Right cardiac atrium (tissue), 5 donors: ENCODE data around the gene KRT14. TPM values are rescaled to one million over a fixed set of nuclear protein-coding genes. Genes with fewer than 3 reads are reported as not detected.
"Not testable (repeated sequence)": the region's sequence is repeated elsewhere in the genome, so short reads cannot be mapped to it uniquely, and the experiment has no call there.

Experiments used
- ATAC-seq, 2 donors: fragments of 200-7000 bp; cut with Tn5 transposase; one replicate each; pipeline versions ENCODE4 v1.8.0 to v1.9.1; 2020; ENCODE audit warnings: moderate library complexity in 2 of 2, mild to moderate bottlenecking in 1 of 2
- DNase-seq, 3 donors: peaks; one replicate each; pipeline ENCODE4 v3.0.0-alpha.2; 2020
- H3K27ac ChIP-seq: one replicate; pipeline ENCODE4 v1.5.1; 2013; ENCODE audit warnings: mild to moderate bottlenecking, low read length, control low read depth, moderate library complexity
- H3K27me3 ChIP-seq: one replicate; pipeline ENCODE4 v1.6.1; 2013; ENCODE audit not compliant: control insufficient read depth, insufficient read depth
- H3K4me1 ChIP-seq: one replicate; pipeline ENCODE4 v1.6.1; 2013; ENCODE audit warnings: low read length; ENCODE audit not compliant: control insufficient read depth, insufficient read depth
- H3K4me3 ChIP-seq: one replicate; pipeline ENCODE4 v1.5.1; 2013; ENCODE audit warnings: low read length, control low read depth
- H3K9me3 ChIP-seq: one replicate; pipeline ENCODE4 v1.6.1; 2013; ENCODE audit warnings: low read length; ENCODE audit not compliant: control insufficient read depth
- WGBS: extraction: QIAGEN DNeasy Blood & Tissue Kit; methylation state at CpG from one replicate; pipeline ENCODE4 v1.1.7; 2013; 5-methylcytosine and 5-hydroxymethylcytosine counted together
- intact Hi-C, 4 donors: fragments of 100-400 bp; cut with DNase I; formaldehyde crosslinking; loops; one replicate each; pipeline versions ENCODE4 v1.11.0 to v1.14.0; 2022 to 2023
- polyA plus RNA-seq: library from polyadenylated mRNA; stranded (reverse); fragments of 200-250 nt; gene quantifications from one replicate; pipeline ENCODE4 v1.2.3, GENCODE V29; 2013
- total RNA-seq, 4 donors: library from RNA; stranded (reverse); fragmentation: NEBNext Ultra II Directional; extraction: Animal tissue kit (Norgen Biotek cat#: 25700); gene quantifications; one replicate each; pipeline ENCODE4 v1.2.1, GENCODE V29; 2021
- donor health status: healthy with polysubstance abuse.
- donor health status: DM: no; HTN: yes; CAD: no.
- donor health status: DM: no; HTN: no; CAD: no.
- donor health status: DM: no; HTN: yes; CAD: no; lungs with severe emphysema.
- donor health status: DM: yes; HTN: yes; CAD: no.

KRT14 gene
- total and polyA plus RNA-seq, 5 donors: 0.11 TPM; not detected in 4

- ATAC-seq (no peak), DNase-seq (no peak)
- H3K9me3 ChIP-seq: no peaks in the 10 kb centered on the region
- no peaks in the 10 kb centered on the region for H3K27me3 ChIP-seq
- no peaks in the 10 kb centered on the region for H3K4me1 ChIP-seq
- intact Hi-C loops: loop anchor here (5.0 to 10.0 kb wide), 5 partner anchors 98 to 645 kb away; no protein-coding TSS in a partner anchor
- 71% methylated on average over 8 of the region's 8 CpGs for WGBS
- no peak overlapping the region for H3K4me3 ChIP-seq
- no peak overlapping the region for H3K27ac ChIP-seq
These were observed 37.1 kb downstream of the KRT14 start for GRCh38 chr17:41549596-41550039.

- 2% methylated on average over 25 of the region's 25 CpGs for WGBS
- H3K9me3 ChIP-seq: no peaks in the 10 kb centered on the region
- intact Hi-C loops: loop anchor here (5.0 to 10.0 kb wide), 5 partner anchors 98 to 644 kb away; no protein-coding TSS in a partner anchor
- no peaks in the 10 kb centered on the region for H3K4me1 ChIP-seq
- DNase-seq (peak; percentile 78 to 94 (median 92)), ATAC-seq (peak; percentile 88 to 89)
- H3K27me3 ChIP-seq: no peaks in the 10 kb centered on the region
- H3K27ac ChIP-seq: no peak overlapping the region
- no peak overlapping the region for H3K4me3 ChIP-seq
These were observed 37.7 kb downstream of the KRT14 start for GRCh38 chr17:41548844-41549595.

GRCh38 chr17:41547921-41548843 is 38.5 kb downstream of the KRT14 start:
- Histone ChIP-seq H3K4me1 (no peaks in the 10 kb centered on the region), H3K4me3 (no peak overlapping the region), H3K9me3 (no peaks in the 10 kb centered on the region), H3K27ac (no peak overlapping the region), H3K27me3 (no peaks in the 10 kb centered on the region)
- DNase-seq: peak; percentile 63 to 77 (median 75)
- intact Hi-C loops: loop anchor here (5.0 to 10.0 kb wide), 5 partner anchors 99 to 643 kb away; no protein-coding TSS in a partner anchor
- WGBS: 30% methylated on average over 23 of the region's 23 CpGs
- peak; percentile 73 to 81 for ATAC-seq

GRCh38 chr17:41547378-41547841 is 39.3 kb downstream of the KRT14 start:
- H3K27me3 ChIP-seq: no peaks in the 10 kb centered on the region
- DNase-seq (no peak), ATAC-seq (peak in 1 of 2 donors; percentile 7)
- 47% methylated on average over 9 of the region's 9 CpGs for WGBS
- no peak overlapping the region for H3K4me3 ChIP-seq
- no peak overlapping the region for H3K27ac ChIP-seq
- intact Hi-C loops: loop anchor here (5.0 to 10.0 kb wide), 5 partner anchors 100 to 643 kb away; no protein-coding TSS in a partner anchor
- H3K4me1 ChIP-seq: no peaks in the 10 kb centered on the region
- no peaks in the 10 kb centered on the region for H3K9me3 ChIP-seq

- over 99% methylated on average over 3 of the region's 3 CpGs for WGBS
- no peaks in the 10 kb centered on the region for H3K27me3 ChIP-seq
- ATAC-seq: no peak
These were observed 39.9 kb downstream of the KRT14 start for GRCh38 chr17:41546819-41547218.

GRCh38 chr17:41545829-41546410 is 40.8 kb downstream of the KRT14 start:
- no peak overlapping the region for H3K27ac ChIP-seq
- no peak for ATAC-seq
- no peak overlapping the region for H3K4me3 ChIP-seq
- H3K27me3 ChIP-seq: no peaks in the 10 kb centered on the region
- DNase-seq: no peak
- intact Hi-C loops: loop anchor here (5.0 to 10.0 kb wide), 5 partner anchors 101 to 641 kb away; no protein-coding TSS in a partner anchor
- H3K4me1 ChIP-seq: no peaks in the 10 kb centered on the region
- 81% methylated on average over 13 of the region's 13 CpGs for WGBS
- no peaks in the 10 kb centered on the region for H3K9me3 ChIP-seq

More at GRCh38 chr17:41546819-41547218, 39.9 kb downstream of the KRT14 start:
- H3K27ac ChIP-seq: no peak overlapping the region
- H3K4me3 ChIP-seq: no peak overlapping the region
- DNase-seq: no peak
- H3K4me1 ChIP-seq: no peaks in the 10 kb centered on the region
- intact Hi-C loops: loop anchor here (5.0 to 10.0 kb wide), 5 partner anchors 100 to 642 kb away; no protein-coding TSS in a partner anchor
- H3K9me3 ChIP-seq: no peaks in the 10 kb centered on the region

- no peak for ATAC-seq
- WGBS: 91% methylated on average over 5 of the region's 5 CpGs
These were observed 41.8 kb downstream of the KRT14 start for GRCh38 chr17:41544935-41545334.

GRCh38 chr17:41544491-41544892 is 42.2 kb downstream of the KRT14 start:
- WGBS: 49% methylated on average over 5 of the region's 5 CpGs
- intact Hi-C loops: loop anchor here in 2 of 4 donors (10.0 kb wide), 2 partner anchors 630 to 640 kb away; no protein-coding TSS in a partner anchor
- no peak for ATAC-seq
- H3K27ac ChIP-seq: no peak overlapping the region
- H3K27me3 ChIP-seq: no peaks in the 10 kb centered on the region
- no peaks in the 10 kb centered on the region for H3K9me3 ChIP-seq
- no peak for DNase-seq
- no peaks in the 10 kb centered on the region for H3K4me1 ChIP-seq
- H3K4me3 ChIP-seq: no peak overlapping the region

More at GRCh38 chr17:41544935-41545334, 41.8 kb downstream of the KRT14 start:
- H3K27ac ChIP-seq: no peak overlapping the region
- no peaks in the 10 kb centered on the region for H3K27me3 ChIP-seq
- DNase-seq: no peak
- intact Hi-C loops: loop anchor here (5.0 to 10.0 kb wide), 5 partner anchors 102 to 640 kb away; no protein-coding TSS in a partner anchor
- no peaks in the 10 kb centered on the region for H3K4me1 ChIP-seq
- H3K9me3 ChIP-seq: no peaks in the 10 kb centered on the region
- H3K4me3 ChIP-seq: no peak overlapping the region

- intact Hi-C loops: loop anchor here in 2 of 4 donors (10.0 kb wide), 2 partner anchors 628 to 638 kb away; no protein-coding TSS in a partner anchor
- H3K27me3 ChIP-seq, H3K27ac ChIP-seq, DNase-seq, H3K4me1 ChIP-seq, H3K4me3 ChIP-seq, H3K9me3 ChIP-seq, ATAC-seq: not testable (repeated sequence)
- WGBS: 84% methylated on average over 10 of the region's 10 CpGs
These were observed 43.9 kb downstream of the KRT14 start for GRCh38 chr17:41542786-41543185.

- Histone ChIP-seq H3K4me3 (no peak overlapping the region), H3K4me1 (no peaks in the 10 kb centered on the region), H3K27me3 (no peaks in the 10 kb centered on the region), H3K27ac (no peak overlapping the region), H3K9me3 (no peaks in the 10 kb centered on the region)
- DNase-seq: no peak
- ATAC-seq: no peak
- 58% methylated on average over 2 of the region's 2 CpGs for WGBS
- intact Hi-C loops: loop anchor here in 2 of 4 donors (10.0 kb wide), 2 partner anchors 628 to 638 kb away; no protein-coding TSS in a partner anchor
These were observed 44.3 kb downstream of the KRT14 start for GRCh38 chr17:41542357-41542756.
